ENCODE data around the gene FAM187B. TPM values are rescaled to one million over a fixed set of nuclear protein-coding genes. Genes with fewer than 3 reads are reported as not detected.

The FAM187B gene
- total and polyA plus RNA-seq, 2 of the 8 experiments (the other 6 are each of a cell fraction or from before 2014, with no cell fraction given), result not detected

GRCh38 chr19:35273686-35274259 lies 45.2 kb upstream of the FAM187B start:
- Histone ChIP-seq H2BK20ac (ENCODE audit: low read length) (no peak overlapping the region), H3K4me1 (replicated peaks in 1 of 4; ENCODE audit: control insufficient read depth in 3 of 4, insufficient read depth in 4 of 4, low read length in 3 of 4) (peaks cover 0 to 6% (median 2%) of the 10 kb centered on the region in 4 experiments; a peak in 3 of 7 replicates), H3K79me2 (ENCODE audit: control insufficient read depth in 1 of 2, insufficient read depth in 2 of 2, low read length in 2 of 2) (0 out of 4 replicates have a peak, but pooled peaks cover 0 to 5% of the 10 kb centered on the region in 2 experiments), H4K8ac (ENCODE audit: extremely low read depth, insufficient read depth, low read length) (no peak overlapping the region), H2AK5ac (ENCODE audit: low read depth, low read length) (no peak overlapping the region), H3K56ac (replicated peaks; ENCODE audit: insufficient read length, low read depth, low read length) (no peak overlapping the region), H2BK12ac (ENCODE audit: low read depth, low read length) (no peak overlapping the region), H3K18ac (ENCODE audit: extremely low read depth, low read length) (no peak overlapping the region), H4K5ac (ENCODE audit: insufficient read length, low read depth, low read length) (no peak overlapping the region), H3K14ac (ENCODE audit: insufficient read length) (no peak overlapping the region), H2AFZ (ENCODE audit: low read length) (no peak overlapping the region), H3K23me2 (ENCODE audit: low read depth, low read length) (no peaks in the 10 kb centered on the region; the same call in 1 of the 2 replicates), H3K9me3 (ENCODE audit: insufficient read depth in 2 of 2, low read depth in 1 of 2, low read length in 1 of 2) (no peaks in the 10 kb centered on the region), H3K4me3 (ENCODE audit: extremely low read depth in 1 of 4, insufficient read depth in 2 of 4, low read depth in 3 of 4, low read length in 4 of 4) (no peak overlapping the region), H2BK5ac (ENCODE audit: low read depth, low read length) (no peak overlapping the region), H3K23ac (ENCODE audit: insufficient read length) (no peak overlapping the region), H4K20me1 (replicated peaks in 1 of 2; ENCODE audit: control insufficient read depth in 1 of 2, insufficient read depth in 2 of 2, low read length in 2 of 2) (peaks cover 0 to 10% of the 10 kb centered on the region in 2 experiments), H3K4me2 (ENCODE audit: insufficient read depth in 1 of 2, low read depth in 2 of 2, low read length in 2 of 2) (no peak overlapping the region), H3K79me1 (ENCODE audit: low read depth, low read length) (peaks cover 3% of the 10 kb centered on the region; the same call in 1 of the 2 replicates), H2BK120ac (replicated peaks; ENCODE audit: low read depth, low read length) (no peak overlapping the region), H3K4ac (replicated peaks; ENCODE audit: insufficient read length, low read depth, low read length) (no peak overlapping the region), H2BK15ac (ENCODE audit: low read length) (no peak overlapping the region), H3K36me3 (ENCODE audit: control insufficient read depth in 2 of 4, insufficient read depth in 4 of 4, low read length in 3 of 4) (peaks cover 16 to 28% (median 23%) of the 10 kb centered on the region in 4 experiments), H3K27me3 (replicated peaks in 1 of 4; ENCODE audit: control insufficient read depth in 3 of 4, extremely low read depth in 1 of 4, insufficient read depth in 3 of 4, low read length in 3 of 4) (no peaks in the 10 kb centered on the region), H3K27ac (ENCODE audit: low read depth, low read length) (no peak overlapping the region), H3K9ac (replicated peaks in 1 of 4; ENCODE audit: extremely low read depth in 1 of 4, low read depth in 3 of 4, low read length in 3 of 4) (no peak overlapping the region), H4K91ac (replicated peaks; ENCODE audit: insufficient read length, low read length) (no peak overlapping the region)
- no peak for TF ChIP-seq RAD21 (IDR thresholded peaks at IDR 0.05 in 1 of 2, conservative IDR thresholded peaks at IDR 0.05 in 1 of 2; ENCODE audit: low read depth in 2 of 2, low read length in 2 of 2)
- no peak for TF ChIP-seq KDM5A (IDR thresholded peaks at IDR 0.05; ENCODE audit: low read length)
- TF ChIP-seq JUN (IDR thresholded peaks at IDR 0.05; ENCODE audit: low read depth, low read length), result no peak
- no peak for TF ChIP-seq CBX8 (IDR thresholded peaks at IDR 0.05; ENCODE audit: borderline replicate concordance, low read depth, low read length)
- DNase-seq (ENCODE audit: low read depth in 1 of 2, low spot score in 2 of 2) (no peak), FAIRE-seq (no peak)
- ChIA-PET POLR2A (ENCODE audit: partially characterized antibody) (interaction anchor here (0.6 to 2.8 kb wide), 5 partner anchors 8 to 191 kb away, joined by 3 to 15 read pairs (median 4); partner anchors contain the start of gene HAMP), CTCF (ENCODE audit: partially characterized antibody) (interaction anchor here (1.2 to 1.8 kb wide), 2 partner anchors 12 to 13 kb away, joined by 3 to 5 read pairs; no protein-coding TSS in a partner anchor)
- WGBS, 2 experiments (ENCODE audit: extremely low coverage in 1 of 2, insufficient coverage in 1 of 2, insufficient read length in 1 of 2, insufficient replicate concordance in 2 of 2, low coverage in 1 of 2, low lambda C conversion rate in 2 of 2, missing lambda C conversion rate in 1 of 2), result 84% methylated on average over 14 of the region's 14 CpGs; no CpG with 5 or more reads in 1 of the 2 experiments
